ELR (cell line): Measurements from ENCODE around the gene ZNF319.

Experiments
- DNase-seq: peaks from one replicate; pipeline ENCODE4 v3.0.0-alpha.2; 2015; ENCODE audit warnings: low read depth

Gene ZNF319

DNA sequence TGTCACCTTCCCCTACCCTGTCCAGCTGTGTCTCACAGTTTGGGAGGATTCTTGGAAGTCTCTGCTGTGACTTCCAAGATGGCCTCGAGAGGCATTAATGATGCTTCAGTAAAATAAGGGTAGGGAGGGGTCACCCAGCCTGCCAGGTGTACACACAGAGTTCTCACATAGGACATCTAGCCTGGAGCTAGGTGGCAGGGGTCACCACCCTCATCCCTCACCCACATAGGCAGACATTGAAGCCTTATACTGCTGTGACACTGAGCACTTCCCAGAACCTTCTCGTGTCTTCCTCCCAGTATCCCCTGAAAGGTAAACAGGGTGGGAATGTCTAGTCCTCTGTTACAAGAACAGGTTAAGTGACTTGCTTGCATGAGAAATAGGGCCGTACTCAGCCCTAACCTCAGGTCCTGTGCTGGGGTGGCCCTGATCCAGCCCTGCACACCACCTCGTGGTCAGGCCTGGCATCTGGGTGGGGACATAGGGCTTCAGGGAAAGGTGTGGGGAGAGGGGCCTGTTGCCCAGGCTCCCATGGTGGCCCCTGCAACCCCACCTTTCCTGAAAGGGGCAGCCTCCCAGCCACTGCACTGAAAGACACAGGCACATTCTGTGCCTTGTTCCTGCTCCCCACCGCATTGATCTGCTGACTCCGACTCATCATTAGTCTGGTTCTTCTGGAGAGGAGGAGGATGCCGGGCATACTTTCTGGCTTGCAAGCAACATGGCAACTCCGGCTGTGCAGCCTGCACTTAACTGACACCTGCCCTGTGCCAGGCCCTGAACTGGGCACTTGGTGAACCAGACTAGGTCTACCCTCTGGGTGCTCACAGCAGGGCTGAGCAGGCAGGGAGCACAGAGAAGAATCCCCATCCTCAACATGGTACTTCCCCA is 21.4 kb upstream of the ZNF319 start:
- peak; percentile 79 for DNase-seq

GRCh38 chr16:58020628-58021521 is 20.4 kb upstream of the ZNF319 start:
- DNase-seq = peak; percentile 64

DNA sequence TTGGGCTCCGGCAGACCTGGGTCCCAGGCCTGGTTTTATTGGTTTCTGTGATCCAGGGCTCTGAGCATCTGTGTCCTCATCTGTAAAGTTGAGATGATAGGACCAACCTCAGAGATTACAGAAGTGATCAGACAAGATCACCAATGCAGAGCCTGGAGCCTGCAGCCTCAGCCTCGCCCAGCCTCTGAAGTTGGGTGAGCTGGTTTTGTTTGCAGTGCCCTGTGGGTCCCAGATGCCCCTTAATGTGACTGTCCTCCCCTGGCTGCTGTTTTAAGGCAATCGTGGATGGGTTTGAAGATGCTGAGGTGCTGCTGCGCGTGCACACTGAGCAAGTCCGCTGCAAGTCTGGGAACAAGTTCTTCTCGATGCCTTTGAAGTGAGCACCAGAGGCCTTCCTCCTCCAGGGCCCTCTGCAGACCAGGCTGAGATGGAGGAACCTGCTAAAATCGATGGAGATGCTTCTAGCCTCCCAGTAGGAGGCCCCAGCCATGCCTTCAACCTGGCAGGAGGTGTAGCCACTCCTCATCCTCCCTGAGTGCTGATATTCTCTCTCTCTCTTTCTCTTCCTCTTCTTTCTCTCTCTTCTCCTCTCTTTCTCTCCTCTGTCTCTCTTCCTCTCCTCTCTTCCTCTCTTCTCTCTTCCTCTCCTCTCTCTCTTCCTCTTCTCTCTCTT is 19.5 kb upstream of the ZNF319 start:
- no peak for DNase-seq

DNA sequence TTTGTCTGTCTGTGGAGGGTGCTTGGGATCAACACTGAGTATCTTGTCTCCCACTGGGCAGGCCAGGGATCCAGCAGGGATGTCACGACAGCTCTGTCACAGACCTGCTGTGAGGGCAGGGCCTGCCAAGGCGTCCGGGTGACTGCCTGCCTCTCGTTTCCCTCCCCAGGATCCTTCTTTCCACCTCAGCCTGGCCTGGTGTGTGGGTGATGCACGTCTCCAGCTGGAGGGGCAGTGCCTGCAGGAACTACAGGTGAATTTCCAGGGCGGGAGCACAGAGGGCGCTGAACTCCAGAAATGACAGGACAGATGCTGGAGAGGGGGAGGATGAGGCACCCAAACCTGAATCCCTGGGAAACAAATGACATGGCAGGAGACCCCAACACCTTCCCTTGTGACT is 18.3 kb upstream of the ZNF319 start:
- DNase-seq = no peak

- DNase-seq = no peak
Measured at GRCh38 chr16:58016840-58017446, 16.5 kb upstream of the ZNF319 start.

GRCh38 chr16:58013201-58013956 is 12.9 kb upstream of the ZNF319 start:
- DNase-seq = no peak

- DNase-seq = no peak
Measured at GRCh38 chr16:58012481-58012880, 12.0 kb upstream of the ZNF319 start.

GRCh38 chr16:58011652-58012051 is 11.2 kb upstream of the ZNF319 start:
- peak; percentile 94 for DNase-seq

GRCh38 chr16:58010886-58011285 is 10.4 kb upstream of the ZNF319 start:
- DNase-seq = peak; percentile 54

GRCh38 chr16:58009856-58010416 is 9.5 kb upstream of the ZNF319 start:
- DNase-seq = no peak

DNA sequence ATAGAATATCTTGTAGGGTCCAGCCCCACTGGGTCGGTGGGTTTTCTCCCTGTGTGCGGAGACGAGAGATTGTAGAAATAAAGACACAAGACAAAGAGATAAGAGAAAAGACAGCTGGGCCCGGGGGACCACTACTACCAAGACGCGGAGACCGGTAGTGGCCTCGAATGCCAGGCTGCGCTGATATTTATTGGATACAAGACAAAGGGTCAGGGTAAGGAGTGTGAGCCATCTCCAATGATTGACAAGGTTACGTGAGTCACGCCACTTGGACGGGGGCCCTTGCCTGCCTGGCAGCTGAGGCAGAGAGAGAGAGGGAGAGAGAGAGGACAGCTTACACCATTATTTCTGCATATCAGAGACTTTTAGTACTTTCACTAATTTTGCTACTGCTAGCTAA is 4.3 kb upstream of the ZNF319 start:
- peak; percentile 51 for DNase-seq

DNA sequence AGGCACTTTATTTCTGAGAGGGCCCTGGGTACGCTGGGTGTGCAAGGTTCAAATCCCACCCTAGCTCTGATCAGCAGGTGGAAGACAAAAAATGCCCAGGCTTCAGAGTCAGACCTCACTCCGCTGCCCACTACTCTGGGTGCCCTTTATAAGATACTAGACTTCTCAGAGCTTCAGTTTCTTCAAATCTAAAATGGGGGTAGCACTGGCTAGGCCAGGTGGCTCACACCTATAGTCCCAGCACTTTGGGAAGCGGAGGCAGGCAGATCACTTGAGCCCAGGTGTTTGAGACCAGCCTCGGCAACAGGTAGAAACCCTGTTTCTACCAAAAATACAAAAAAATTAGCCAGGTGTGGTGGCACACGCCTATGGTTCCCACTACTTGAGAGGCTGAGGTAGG is 2.5 kb upstream of the ZNF319 start:
- no peak for DNase-seq

GRCh38 chr16:58002416-58002800 is 1.9 kb upstream of the ZNF319 start:
- no peak for DNase-seq

DNA sequence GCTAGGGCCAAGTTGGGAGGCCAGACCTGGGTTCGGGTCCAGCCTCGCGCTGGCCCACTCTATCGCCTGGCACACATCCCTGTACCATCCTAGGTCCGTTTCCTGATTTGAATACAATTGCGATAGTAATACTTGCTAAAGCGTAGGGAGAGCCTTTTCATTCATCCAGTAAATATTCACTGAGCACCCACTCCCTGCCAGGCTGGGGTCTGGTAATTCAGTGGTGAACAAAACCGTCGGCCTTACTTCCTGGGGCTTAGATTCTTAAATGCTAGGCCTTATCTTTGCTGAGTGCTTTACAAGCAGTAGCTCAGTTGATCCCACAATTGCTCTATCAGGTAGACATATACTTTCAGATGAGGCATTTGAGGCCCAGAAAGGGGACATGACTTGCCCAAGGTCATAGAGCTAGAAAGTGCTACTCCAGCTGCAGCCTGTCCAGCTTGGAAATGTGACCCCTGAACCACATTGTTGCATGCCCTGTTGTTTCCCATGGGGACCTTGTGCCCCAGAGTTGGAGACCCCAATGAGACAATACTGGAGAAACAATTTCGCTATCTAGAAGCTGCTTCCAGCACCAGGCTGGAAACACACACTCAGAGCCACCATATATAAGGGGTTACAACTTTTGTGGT is 1.4 kb upstream of the ZNF319 start:
- DNase-seq = no peak

DNA sequence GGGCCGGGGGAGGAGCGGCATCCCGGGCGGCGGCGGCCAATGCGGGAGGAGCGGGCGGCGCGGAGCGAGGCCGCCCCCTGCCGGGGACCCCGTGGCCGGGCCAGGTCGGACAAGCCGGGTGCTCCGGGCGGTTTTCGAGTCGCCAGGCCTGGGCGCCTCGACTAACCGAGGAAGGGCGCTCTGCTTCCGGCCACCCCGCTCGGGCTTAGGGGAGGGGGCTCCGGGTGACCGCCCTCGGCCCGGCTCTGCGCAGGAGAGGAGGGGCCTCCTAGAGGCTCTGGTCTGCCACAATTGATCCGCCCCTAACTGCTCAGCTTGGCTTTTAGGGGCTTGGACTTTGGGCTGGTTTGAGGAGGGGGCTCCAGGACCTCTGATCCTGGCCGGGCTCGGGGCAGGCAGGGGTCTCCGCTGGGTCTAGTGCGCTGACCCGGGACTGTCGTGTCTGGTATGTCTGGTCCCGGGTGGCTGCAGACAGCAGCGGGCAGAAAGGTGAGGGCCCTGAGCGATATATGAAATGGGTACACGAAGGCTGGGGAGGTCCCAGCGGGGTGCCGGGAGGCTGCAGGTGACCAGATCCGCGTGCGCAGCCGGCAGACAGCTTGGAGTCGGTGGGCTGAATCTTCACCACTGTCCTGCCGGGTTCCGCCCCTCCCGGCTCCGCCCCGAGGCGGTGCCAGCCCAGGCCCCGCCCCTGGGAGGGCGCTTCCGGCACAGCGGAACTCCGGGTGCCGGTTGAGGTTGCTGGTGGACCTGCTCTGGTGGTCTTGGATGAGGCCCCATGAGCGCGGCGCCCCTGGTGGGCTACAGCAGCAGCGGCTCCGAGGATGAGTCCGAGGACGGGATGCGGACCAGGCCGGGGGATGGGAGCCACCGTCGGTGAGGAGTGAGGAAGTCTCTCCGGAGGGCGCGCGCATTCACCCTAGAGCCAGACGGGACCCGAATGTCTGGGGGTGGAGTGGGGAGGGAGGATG is 519 bp upstream of the ZNF319 start, which contains the start of gene USB1:
USB1 (plus strand) TSS at position 702 of the 971 bp plus-strand sequence; CDS start at position 779, 77 bp downstream.
- DNase-seq = peak; percentile 91

- DNase-seq = peak; percentile 63
Measured at GRCh38 chr16:57999366-57999970, 1.0 kb downstream of the ZNF319 start.

- DNase-seq = no peak
Measured at GRCh38 chr16:57998992-57999365, 1.5 kb downstream of the ZNF319 start.

DNA sequence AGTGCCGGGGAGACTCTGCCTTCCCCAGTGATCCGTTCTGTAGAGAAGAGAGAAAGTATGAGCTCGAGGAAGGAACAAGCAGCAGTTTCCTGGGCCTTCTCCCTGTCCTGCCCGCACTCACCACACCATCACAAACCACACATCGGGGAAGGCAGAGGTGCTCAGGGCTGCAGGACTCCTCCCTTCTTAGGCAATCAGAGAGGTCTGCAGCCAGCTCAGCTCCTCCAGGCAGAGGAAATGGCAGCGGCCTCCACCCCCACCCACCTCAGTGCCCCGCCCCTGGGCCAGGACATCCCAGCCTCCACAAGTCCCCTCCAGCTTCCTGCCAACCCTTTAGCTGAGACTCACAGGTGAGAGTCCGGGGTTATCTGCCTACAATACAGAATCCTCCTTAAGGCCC is 2.0 kb downstream of the ZNF319 start:
- peak; percentile 65 for DNase-seq
